NCI-H2227 treated with DMSO at 0.1 percent for 48 hours (cell line): ENCODE data around the gene GRIN1.

Experiments used
- DNase-seq: peaks from one replicate; lab custom pipeline; 2025; lab: John Stamatoyannopoulos, UW

The GRIN1 gene

DNA sequence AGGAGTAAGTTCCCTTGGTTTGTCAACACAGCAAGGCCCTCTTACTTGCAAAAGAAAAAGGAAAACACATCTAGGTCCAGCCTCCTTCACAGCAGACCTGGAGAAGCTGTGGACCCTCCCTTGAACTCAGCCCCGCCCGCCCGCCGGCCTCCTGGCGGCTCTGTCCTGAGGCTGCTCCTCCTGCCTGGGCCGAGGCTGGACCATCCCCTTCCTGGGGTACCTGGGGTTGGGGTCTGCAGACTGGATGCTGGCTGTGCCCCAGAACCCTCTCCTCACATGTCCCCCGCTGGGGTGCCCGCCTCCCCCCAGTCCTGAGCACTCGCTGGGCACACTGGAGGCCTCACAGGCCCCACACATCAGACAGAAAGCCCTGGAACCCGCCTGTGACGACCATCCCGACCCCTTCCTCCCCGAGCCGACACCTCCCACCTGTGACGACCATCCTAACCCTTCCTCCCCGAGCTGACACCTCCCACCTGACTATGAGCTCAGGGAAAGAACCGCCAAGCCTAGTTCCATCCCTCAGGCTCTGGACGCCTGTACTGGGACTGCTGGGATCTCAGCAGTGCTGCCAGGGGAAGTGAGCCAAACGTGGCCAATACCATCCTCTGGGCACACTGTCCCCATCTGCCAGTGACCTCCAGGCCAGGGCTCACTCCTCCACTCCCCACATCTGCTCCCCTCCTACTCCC is 40.1 kb downstream of the GRIN1 start:
- no peak for DNase-seq

- no peak for DNase-seq
Observed at GRCh38 chr9:137179761-137180160, 40.8 kb downstream of the GRIN1 start.

DNA sequence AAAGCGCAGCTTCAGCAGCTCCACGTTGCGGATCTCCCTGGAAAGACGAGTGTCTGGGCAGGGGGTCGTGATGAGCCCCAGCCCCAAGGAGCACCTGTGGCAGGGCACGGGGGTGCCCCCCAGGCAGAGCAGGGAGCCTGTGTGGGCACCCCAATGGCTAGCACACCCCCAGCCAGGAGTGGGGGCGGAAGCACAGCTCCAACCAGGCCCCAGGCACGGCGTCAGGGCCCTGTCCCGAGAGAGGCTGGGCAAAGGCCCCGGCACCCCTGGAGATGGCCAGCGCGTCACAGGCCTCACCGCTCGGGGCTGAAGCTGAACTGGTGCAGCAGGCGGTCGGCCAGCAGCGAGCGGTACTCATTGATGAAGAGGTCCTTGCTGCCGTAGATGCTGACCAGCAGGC is 41.5 kb downstream of the GRIN1 start:
- no peak for DNase-seq

GRCh38 chr9:137181680-137182079 is 42.7 kb downstream of the GRIN1 start:
- DNase-seq = no peak

DNA sequence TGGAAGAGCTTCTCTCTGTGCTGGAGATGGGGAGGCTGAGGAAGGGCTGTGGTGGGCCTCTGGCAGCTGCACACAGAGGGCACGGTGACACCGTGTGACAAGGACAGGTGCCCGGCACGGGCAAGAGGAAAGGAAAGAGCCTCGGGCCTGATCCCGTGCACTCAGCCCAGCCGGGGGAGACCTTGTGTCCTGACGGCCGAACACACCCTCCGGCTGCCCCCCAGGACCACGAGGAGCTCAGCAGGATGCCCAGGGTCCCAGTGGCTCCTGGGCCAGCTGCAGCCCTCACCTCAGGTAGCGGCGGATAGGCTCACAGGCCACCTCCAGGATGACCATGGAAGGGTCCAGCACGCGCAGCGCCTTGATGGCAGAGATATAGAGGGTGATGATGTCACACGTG is 43.9 kb downstream of the GRIN1 start:
- no peak for DNase-seq

DNA sequence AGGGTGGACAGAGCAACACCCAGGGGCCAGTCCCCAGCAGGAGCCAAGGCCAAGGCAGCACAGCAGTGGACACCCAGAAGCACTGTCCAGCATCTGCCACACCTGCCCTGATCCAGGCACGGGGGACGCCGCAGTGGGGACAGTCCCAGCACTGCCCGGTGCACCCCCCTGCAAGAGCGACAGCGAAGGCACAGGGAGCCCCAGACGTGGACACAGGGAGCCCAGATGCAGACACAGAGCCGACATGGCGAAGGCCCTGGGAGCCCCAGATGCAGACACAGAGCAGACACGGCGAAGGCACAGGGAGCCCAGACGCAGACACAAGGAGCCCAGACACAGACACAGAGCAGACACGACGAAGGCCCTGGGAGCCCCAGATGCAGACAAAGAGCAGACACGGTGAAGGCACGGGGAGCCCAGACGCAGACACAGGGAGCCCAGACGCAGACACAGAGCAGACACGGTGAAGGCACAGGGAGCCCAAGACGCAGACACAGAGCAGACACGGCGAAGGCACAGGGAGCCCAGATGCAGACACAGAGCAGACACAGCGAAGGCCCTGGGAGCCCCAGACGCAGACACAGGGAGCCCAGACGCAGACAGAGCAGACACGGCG is 45.1 kb downstream of the GRIN1 start:
- DNase-seq = no peak

- no peak for DNase-seq
Observed at GRCh38 chr9:137184881-137185660, 46.1 kb downstream of the GRIN1 start.

DNA sequence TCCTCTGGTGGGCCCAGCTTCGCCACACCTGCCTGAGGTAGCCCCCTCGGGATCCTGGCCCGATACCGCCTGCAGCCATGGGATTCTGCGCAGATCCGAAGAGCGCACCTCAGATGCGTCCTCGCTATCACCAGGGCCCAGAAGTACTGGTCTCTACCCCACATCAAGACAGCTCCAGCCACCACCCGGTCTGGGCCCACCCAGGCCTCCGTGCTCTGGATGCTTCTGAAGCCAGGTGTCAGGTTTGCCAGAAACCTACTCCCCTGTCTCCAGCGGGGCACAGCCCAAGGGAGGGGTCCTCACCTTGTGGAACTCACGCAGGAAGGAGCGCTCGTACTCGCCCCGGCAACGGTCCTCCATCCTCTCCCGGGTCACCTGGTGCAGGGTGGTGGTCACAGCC is 47.0 kb downstream of the GRIN1 start:
- DNase-seq = no peak

DNA sequence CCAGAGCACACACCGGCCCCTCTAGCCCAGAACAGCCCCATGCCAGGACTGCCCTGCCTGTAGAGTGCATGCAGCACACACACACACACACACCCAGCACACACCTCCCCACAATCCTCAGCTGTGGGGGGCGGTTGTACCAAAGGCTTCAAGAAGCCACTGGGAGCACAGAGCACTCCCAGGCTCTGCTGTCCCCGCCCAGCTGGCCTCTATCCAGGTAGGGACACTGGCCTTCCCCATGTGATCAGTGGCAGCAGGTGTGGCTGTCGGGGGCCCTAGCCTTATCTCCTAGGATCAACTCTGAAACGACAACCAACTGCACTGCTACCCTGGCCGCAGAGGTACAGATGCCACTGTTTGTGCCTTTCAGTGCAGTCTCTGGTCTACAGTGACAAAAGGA is 47.4 kb downstream of the GRIN1 start:
- no peak for DNase-seq

DNA sequence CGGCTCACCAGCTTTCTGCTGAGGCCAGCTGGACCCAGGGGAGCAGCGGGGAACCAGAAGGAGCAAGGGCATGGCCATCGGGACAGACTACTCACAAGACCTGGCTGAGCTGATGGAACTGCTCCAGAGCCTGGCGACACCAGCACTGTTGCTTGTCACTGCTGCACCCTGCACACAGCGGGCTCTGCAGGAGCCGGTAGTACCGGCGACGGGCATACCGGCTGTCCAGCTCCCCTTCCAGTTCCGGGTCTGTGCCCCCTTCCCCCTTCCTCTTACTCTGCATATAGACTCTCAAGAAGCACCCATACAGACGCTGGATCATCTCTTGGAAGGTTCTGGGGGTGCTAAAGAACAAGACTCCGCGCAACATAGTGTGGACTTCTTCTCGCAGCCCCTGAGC is 48.4 kb downstream of the GRIN1 start:
- DNase-seq = no peak

DNA sequence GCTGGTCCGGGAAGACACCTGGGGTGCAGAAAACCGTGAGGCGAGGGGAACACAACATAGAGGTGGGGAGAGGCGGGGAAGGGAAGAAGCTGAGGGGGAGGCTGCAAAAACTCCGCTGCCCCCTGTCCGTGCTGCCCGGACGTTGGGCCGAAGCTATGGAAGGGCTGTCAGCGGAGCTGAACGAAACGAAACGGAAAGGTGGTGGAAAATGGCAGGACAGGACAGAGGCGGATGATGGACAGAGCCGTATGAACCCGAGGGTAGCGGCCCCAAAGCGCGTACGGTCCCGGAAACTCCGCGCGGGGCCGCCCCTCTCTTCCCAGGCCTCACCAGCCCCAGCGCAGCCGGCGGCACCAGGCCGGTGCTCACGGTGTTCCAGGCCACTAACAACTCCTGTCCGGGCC is 49.1 kb downstream of the GRIN1 start:
- DNase-seq = no peak

GRCh38 chr9:137188490-137189296 is 49.7 kb downstream of the GRIN1 start, which contains the start of the genes ANAPC2 and SSNA1:
Gene ANAPC2 (minus strand): TSS chr9:137188560. CDS start chr9:137188532, 28 bp downstream.
Gene SSNA1 (plus strand): TSS chr9:137188676. CDS start chr9:137188727, 51 bp downstream.
- DNase-seq = peak; percentile 44

DNA sequence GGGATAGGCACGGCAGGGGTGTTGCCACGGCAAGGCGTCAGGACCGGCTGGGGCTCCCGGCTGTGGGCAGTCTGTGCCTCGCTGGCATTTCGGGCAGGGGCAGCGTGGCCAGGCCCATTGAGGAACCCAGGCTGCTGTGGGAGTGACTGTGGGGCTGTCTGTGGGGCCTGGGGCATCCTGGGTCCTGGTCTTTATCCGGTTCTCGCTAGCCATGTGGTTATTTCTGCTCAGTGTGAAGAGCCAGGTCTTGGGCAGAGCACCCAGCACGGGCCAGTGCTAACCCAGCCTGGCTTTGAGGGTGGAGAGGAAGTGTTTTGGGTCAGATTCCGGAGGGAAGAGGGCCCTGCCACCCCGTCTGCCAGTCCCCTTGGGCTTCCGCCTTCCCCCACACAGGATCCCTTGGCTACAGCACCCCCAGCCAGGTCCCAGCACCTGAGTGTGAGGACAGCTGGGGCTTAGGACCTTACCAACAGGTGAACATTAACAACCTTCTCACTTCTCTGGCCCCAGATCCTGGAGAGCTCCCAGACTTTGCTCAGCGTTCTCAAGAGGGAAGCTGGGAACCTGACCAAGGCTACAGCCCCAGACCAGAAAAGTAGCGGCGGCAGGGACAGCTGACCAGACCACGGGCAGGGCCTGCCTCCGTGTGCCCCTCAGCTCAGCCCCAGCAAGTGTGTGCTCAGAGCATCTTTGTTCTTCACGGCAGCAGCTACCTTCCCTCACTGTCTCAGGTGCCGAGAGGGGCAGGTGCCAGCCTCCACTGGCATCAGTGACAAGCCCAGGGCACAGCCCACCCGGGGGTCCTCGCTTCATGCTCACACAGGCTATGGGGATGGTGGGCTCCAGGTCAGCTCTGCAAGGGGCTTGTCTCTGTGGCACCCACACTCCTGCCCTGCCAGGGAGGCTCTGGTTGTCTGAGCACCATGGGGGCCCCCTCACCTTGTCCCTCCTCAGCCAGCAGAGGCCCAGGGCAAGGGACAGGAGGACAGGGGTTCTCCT is 50.6 kb downstream of the GRIN1 start:
- no peak for DNase-seq

- no peak for DNase-seq
Observed at GRCh38 chr9:137190315-137190856, 51.4 kb downstream of the GRIN1 start.

DNA sequence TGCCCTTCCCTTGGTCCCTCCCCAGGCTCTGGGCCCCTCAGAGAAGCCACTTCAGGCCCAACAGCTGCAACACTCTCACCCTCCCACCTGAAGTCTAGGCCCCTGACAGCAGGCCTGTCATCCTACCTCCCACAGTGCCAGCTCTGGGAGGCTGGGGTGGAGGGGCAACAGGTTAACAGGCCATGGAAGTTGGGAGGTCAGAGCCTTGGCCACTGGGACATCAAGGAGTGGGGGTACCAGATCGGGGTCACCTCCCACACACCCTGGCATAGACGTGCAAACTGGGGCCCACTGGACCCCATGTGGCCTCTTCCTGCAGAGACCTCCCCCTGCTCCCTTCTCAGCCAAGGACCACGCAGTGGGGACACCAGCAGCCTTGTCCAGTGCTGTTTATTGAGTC is 52.3 kb downstream of the GRIN1 start:
- no peak for DNase-seq

- DNase-seq = no peak
Observed at GRCh38 chr9:137191691-137192447, 52.9 kb downstream of the GRIN1 start.

- DNase-seq = no peak
Observed at GRCh38 chr9:137192448-137192780, 53.5 kb downstream of the GRIN1 start.

DNA sequence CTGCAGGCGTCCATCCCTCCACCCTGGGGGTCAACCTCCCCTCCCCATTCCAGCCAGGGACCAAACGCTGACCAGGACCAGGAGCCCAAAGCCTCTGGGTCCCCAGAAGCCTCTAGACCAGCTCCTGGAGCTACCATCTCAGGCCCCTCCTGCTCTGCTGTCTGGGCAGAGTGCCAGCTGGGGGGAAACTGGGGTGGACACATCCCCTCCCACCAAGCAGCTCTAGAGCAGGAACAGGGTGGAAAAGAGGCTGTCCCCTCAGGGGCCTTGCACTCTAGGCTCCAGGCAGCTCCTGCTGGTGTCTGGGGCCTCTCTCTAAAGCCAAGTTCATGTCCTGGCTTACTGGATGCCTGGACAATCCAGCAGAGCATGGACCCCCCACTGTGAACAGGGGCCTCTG is 53.9 kb downstream of the GRIN1 start:
- no peak for DNase-seq

DNA sequence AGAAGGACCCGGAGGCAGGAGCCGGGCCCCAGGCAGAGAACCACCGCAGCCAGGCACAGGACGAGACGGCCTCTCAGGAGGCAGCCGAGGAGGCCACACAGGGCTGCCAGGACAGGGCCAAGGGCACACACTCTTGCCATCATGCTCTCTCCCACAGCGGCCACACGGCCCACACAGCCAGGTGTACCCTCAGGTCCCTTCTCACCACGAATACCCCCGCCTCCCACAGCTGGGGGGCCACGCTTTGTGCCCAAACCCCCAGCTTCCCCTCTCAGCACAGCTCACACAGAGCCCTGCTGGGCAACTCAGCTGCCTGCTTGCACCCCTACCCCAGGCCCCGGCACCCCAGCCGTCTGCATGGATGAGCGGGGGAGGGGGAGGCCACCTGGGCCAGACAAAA is 54.8 kb downstream of the GRIN1 start:
- DNase-seq = no peak

- DNase-seq = no peak
Observed at GRCh38 chr9:137194388-137194787, 55.4 kb downstream of the GRIN1 start.
